ENCODE measurements around the gene SLC9A6.

Gene SLC9A6

GRCh38 chrX:135985157-135985972, at the start of gene SLC9A6:
TSS of gene SLC9A6 (plus strand) at chrX:135985435. CDS start at chrX:135985659, 224 bp downstream.
- peak; percentile 75 for DNase-seq

DNA sequence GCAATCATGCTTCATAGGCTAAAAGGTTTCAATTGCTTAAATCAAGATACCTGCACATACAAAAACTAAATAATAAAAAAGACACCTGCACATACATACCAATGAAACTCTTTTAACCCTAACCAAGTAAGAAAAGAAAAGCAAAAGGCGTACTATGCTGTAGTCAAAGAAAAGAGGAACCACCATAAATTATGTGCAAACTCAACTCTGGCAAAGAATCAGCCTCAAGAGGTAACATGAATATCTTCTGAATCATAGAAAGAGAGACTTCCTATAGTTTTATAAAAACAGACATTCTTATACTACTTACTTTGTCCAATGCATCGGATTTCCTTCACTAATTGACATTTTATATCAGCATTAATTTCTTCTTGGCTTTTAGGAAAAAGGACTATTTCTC, 40.7 kb upstream of the SLC9A6 start:
- DNase-seq = no peak

DNA sequence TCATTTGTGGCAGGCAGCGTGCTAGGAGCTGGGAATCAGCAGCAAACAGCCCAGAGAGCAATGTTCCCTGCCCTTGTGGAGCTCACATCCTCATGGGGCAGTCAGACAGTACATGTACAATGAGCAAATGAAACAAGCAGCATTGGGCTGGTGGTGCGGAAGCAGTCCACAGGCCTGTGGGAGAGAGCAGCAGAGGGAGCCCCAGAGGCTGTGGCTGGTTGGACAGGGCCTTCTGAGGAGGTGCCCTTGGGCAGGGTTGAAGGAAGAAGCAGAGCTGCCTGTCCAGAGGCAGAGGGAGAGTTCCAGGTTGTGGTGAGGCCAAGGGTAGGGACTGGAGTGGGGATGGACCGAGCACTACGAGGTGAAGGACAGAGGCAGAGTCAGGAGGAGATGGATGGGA, 33.9 kb upstream of the SLC9A6 start:
- DNase-seq = no peak

DNA sequence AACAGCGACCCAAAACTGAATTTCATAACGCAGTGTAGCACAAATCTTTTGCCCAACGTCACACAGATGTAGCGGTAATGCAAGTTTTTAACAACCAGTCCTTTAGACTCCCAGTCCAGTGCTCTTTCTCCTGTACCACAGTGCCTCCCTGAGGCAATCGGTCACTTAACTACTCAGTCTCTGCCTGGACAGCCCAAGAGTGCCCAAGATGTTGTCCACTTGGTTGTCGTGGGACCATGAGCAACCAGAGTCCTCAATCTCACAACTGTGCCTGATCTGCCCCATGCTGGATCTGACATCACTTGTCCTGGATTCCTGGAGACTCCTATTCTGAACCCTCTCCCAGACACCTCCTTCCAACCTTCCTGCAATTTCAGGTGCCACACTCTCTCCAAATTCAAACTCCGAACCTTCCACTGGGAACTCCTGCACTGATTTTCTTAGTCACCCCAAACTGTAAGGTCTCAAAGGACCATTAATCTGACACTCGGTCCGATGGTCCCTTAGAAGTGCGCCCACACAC, 12.1 kb upstream of the SLC9A6 start:
- DNase-seq = peak; percentile 43

DNA sequence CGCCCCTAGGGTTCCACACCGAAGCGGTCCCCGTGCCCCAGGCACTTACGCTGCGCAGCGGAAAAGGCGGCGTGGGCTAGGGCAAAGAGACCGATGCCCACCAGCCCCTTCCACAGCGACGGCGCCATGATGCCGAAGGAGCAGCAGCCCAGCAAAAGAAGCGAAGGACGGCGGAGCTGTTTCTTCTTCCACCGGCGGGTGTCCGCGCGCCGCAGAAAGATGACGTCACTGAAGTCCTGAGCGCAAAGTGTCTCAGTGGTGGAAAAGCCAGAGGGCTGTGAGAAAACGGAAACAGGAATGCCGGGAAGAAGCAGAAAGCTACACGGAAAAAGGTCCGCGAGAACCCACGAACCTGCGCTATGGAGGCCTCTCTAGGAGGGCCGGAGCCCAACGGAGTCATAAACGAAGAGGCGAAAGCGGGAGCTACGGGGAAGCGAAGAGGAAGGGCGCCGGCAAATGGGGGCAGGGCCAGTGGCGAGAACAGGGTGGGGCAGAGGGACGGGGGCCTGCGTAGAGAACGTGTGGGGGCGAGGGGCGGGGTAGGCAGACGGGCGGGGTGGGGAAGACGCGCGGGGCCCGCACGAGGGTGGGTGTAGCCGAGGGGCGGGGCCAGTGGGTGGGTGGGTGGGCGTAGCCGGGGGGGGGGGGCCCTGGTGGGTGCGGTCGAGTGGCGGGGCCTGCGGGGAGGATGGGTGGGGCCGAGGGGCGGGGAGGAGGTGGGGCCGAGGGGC, 11.5 kb upstream of the SLC9A6 start, which contains the start of gene MMGT1:
TSS of gene MMGT1 (minus strand) at position 441 of the 731 bp plus-strand sequence. CDS start at position 128, 313 bp downstream.
- peak; percentile 91 for DNase-seq

GRCh38 chrX:135974279-135974856, 10.9 kb upstream of the SLC9A6 start:
- DNase-seq = no peak

DNA sequence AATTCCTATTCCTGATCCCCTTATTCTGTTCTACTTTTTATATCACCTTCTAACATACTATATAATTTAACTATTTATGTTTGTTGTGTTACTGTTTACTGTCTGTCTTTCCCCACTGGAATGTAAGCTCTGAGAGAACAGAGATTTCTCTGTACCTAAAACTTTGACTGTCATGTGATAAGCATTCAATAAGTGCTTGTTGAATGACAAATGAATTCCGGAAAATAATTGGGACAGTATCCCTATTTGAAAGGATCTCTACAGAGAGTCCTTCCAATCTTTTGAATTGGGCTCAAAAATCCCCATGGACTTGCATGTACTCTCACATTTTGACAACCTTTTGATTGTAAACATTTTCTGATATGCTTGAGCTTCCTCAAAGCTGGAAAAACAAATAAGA, 9.8 kb upstream of the SLC9A6 start:
- no peak for DNase-seq

DNA sequence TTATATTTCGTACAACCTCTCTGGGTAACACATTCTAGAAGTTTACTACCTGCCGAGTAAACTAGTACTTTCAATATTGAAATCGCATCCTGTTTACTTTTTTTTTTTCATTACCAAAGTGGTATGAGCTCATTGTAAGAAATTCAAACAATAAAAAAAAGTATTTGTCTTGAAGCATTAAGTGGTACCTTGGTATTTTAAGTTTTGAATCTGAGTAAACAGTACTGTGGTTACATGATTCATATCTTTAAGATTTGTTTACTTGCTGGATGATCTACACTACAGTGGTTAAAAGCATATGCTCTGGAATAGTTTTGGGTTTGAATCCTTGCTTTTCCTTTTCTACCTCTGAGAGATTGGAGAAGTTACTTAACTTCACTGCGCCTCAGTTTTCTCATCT, 7.6 kb upstream of the SLC9A6 start:
- DNase-seq = no peak

DNA sequence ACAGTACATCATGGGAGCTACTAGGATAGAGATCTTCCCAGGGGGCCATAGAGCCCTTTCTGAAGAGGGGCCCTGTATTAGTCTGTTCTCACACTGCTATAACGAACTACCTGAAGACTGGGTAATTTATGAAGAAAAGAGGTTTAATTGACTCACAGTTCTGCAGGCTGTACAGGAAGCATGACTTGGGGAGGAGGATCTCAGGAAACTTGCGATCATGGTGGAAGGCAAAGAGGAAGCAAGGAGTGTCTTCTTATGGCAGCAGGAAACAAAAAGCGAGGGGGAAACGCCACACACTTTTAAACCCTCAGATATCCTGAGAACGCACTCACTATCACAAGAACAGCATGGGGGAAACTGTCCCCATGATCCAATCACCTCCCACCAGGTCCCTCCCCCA, 4.2 kb upstream of the SLC9A6 start:
- DNase-seq = no peak

GRCh38 chrX:135981668-135982067, 3.6 kb upstream of the SLC9A6 start:
- no peak for DNase-seq

- DNase-seq = no peak
Measured at GRCh38 chrX:135982860-135983259, 2.4 kb upstream of the SLC9A6 start.

- DNase-seq = no peak
Measured at GRCh38 chrX:135984256-135984655, 979 bp upstream of the SLC9A6 start.

DNA sequence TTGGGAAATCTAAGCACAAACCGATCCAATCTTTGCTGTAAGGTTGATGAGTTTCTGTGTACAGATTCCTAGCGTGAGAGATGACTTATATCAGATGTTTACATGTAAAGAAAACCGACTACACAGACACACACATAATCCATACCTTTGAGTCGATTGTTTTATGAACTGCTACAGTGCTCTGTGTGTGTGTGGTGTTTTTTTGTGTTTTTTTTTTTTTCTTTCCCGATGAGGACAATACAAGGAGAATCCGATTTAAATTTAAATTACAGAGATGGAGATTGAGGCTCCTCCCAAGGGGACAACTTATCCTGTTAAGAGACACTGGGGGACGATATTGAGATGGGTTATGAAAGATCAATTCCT, 461 bp upstream of the SLC9A6 start:
- no peak for DNase-seq

- DNase-seq = peak; percentile 42
Measured at GRCh38 chrX:135985973-135986310, 707 bp downstream of the SLC9A6 start.

DNA sequence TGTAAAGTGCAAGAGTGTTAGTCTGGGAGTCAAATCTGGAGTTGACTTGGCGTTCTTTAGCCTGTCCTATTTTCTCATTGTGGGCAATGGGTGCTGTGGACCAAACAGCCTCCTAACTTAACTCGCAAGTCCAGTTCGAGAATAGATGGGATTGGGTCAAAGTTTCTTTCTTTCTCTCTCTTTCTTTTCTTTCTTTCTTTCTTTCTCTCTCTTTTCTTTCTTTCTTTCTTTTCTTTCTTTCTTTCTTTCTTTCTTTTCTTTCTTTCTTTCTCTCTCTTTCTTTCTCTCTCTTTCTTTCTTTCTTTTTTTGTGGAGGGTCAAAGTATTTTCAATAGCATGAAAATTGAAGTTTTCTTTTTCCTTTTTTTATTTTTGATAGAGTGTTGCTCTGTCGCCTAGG, 3.0 kb downstream of the SLC9A6 start:
- no peak for DNase-seq

GRCh38 chrX:136015016-136015415, 29.8 kb downstream of the SLC9A6 start:
- DNase-seq = no peak

- DNase-seq = no peak
Measured at GRCh38 chrX:136016881-136017280, 31.6 kb downstream of the SLC9A6 start.

DNA sequence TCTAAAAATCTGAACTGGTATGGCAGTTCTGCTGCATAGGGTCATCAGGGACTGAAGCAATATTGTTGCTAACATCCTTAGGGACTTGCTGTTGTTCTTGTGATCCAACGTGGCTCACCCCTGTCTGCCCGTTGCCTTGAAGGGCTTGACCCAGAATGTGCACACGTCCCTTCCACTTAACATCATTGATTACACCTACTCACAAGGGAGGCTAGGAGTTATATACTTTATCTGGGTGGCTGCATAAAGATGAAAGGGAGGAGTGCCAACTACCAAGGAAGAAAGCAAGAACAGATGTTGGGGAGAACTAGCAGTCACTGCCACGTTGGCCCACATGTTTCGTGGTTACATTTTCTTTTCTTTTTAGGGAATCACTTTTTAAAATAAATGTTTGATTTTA, 34.0 kb downstream of the SLC9A6 start:
- no peak for DNase-seq

DNA sequence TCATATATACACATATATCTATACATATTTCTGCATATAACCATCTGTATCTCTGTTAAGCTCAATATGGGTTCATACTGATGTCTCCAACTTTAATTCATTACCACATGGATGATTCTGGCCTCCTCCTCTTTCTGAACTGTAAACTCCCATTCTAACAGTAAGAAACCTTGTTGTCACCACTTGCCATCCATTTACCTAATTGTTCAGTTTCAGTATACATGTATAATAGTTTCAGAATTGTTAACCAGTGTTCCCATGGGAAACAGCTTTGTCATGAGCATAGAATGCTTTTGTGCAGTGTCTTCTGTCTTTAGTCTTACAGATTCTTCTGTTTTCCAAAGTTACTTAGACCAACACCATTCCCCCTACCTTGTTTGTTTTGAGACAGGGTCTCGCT, 35.9 kb downstream of the SLC9A6 start:
- no peak for DNase-seq

DNA sequence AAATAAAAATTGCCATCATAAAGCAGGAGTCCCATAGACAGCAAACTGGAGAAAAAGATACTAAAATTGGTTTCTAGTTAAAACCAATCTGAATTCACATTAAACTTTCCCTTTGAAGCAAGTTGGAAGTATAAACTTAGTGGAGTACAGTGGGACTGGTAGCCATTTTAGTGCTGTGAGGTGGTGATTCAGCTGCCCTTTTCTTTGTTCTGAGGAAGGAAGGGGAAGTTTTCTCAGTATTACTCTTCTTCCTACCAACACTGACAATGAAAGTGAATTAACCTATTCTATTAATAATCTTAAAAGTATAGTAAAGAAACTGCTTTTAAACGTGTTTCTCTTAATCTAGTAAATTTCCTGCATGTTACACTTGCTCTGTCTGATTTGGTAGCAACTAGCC, 36.7 kb downstream of the SLC9A6 start:
- no peak for DNase-seq

- DNase-seq = no peak
Measured at GRCh38 chrX:136025091-136025490, 39.9 kb downstream of the SLC9A6 start.

DNA sequence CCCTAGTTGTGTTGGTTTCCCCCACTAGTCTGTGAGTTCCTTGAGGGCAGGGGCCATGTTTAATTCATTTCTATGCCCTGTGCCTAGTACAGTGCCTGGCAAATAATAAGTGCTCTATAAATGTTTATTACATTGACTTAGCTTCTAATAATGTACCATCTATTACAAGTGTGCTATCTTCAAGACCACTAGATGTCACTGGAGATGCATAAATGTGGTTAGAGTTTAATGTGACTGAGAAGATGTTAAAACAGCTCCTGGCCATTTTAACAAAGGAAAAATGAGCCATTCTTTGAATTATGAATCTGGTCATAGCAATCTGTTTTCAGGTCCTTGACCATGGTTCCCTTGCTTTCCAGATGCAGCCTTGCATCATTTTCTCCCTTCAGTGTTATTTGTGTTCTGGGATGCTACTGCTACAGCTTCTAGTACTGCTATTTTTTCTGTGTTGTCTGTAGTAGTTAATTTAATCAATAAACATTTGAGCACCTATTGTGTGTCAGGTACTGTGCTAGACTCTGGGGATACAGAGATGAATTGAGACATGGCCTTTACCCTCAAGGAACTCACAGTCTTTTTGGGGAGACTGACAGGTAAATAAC, 43.2 kb downstream of the SLC9A6 start:
- DNase-seq = no peak

DNA sequence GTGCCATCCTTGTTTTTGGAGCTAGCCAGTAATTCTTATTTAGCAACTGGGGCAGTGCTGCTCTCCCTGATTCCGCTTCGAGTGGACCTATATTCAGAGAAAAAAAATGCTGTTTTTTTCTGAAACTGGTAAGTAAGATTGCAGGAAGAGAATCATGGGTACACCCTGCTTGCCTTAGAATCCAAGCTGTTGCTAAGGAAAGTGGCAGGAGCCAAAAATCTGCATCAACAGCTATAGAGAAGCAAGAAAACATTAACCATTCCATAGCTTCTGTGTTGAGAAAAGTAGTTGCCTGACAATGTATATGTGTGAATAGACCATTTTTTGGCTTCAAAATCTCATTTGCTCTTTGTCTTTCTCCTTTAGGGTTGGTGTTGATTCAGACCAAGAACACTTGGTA, 44.5 kb downstream of the SLC9A6 start:
- DNase-seq = no peak
